Measurements from ENCODE around the gene COL5A1. TPM values are rescaled to one million over a fixed set of nuclear protein-coding genes. Genes with fewer than 3 reads are reported as not detected.

Gene COL5A1
- polyA plus RNA-seq, 3 donors: 70.5 to 77.2 (median 77.0) TPM

DNA sequence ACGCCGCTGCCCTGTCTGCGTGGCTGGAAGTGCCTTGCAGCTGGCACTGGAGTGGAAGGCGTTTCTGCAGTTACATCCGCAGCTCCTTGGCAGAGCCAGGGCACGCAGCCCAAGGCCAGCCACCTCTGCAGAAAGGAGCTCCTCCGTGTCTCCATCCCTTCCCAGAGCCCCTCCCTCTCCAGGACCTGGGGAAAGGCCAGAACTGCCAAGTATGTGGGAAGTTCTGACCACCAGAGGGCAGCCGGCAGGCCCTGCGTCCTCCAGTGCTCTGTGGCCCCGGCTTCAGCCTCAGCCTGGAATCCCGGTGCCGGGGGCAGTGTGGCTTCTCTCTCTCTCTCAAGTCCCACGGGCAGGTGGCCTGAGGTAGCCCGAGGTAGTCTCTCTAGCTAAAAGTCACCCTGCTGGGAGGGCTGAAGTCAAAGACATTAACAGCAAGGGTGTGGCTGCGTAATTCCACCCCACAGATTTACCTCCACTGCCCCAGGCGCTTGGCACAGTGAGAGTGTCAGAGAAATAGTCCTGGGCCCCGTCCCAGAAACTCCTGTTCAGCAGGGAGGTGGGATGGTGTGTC is 137.3 kb downstream of the COL5A1 start:
- no peak for DNase-seq (ENCODE audit: low read depth in 3 of 3, low spot score in 2 of 3)

DNA sequence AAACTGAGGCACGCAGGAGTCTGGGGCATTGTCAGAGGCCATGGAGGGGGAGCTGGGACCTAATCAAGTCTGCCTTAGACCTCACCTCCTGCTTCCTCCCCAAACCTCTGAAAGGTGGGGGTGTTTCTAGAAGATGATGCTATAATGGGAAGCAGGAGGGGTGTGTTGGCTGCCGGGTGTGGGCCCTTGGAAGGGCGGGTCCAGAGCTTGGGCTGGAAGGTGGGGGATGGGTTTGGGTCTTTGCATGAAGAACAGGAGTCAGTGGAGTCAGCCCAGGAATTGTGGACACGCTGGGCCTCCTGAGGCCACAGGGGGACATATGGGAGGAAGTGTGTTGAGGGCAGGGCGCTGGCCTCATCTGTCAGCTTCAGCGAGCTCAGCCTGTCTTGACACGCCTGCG is 138.0 kb downstream of the COL5A1 start:
- no peak for DNase-seq (ENCODE audit: low read depth in 3 of 3, low spot score in 2 of 3)

DNA sequence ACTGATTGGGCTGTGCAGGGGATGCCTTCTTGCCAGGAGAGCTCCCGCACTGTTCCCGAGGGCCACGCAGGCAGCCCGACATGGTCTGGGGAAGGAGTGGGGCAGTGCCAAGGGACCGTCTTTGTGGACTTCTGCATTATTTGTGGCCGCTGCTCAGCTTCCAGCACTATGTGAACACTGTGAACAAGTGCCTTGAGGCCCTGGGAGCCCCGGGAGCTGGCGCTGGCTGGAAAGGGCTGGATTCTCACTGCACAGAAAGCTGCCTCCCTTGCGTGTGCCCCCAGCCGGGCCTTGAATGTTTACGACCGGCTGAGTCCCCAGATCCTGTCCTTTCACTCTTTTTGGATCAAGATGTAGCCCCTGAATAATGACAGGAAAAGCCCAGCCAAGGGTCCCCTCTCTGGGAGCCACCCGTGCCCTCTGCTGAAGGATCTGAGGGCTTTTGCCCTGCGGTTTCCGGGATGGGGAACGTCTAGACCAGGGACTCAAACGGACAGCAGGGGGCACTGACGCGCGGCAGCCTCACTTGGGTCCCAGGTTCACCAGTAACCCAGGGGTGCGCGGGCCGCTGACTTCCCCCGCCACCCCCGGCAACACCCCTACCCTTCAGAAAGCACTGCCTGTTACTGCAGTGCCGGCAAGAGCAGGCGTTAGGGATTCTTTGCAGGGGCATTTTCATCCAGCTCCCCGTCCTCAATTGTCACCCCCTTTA is 140.1 kb downstream of the COL5A1 start:
- DNase-seq (ENCODE audit: low read depth in 3 of 3, low spot score in 2 of 3): no peak

DNA sequence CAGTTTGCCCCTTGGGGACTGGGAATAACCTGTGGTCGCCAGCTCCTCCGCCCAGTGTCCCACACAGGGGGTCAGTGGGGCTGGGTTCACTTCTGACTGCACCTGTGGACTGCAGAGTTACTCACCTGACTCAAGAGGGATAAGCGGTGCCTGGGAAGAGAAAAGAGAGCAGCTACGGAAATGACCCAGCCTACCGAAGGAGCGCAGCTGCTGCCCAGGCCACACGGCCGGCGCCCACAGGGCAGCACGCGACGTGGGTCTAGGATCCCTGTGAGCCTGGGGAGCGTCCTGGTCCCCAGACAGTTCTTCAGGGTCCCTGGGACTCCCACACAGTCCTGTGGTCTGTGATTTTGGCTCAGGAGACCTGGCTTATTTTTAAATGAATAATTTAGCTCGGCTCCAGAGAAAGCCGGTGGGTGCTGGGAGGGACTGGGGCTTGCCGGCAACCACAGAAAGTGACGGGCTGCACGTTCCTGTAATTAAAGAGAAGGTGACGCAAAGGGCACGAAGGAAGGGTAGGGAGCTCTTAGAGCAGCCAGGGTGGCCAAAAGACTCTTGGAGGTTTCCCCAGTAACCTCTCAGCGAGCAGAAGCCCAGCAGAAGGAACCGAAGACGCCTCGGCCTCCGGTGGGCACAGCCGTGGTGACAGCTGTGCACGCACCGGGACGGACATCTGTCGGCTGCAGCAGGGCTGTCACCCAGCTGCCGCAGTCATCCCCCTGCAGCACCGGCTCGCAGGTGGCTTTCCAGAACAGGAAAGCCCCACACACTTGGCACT is 141.5 kb downstream of the COL5A1 start:
- DNase-seq (ENCODE audit: low read depth in 3 of 3, low spot score in 2 of 3): no peak

DNA sequence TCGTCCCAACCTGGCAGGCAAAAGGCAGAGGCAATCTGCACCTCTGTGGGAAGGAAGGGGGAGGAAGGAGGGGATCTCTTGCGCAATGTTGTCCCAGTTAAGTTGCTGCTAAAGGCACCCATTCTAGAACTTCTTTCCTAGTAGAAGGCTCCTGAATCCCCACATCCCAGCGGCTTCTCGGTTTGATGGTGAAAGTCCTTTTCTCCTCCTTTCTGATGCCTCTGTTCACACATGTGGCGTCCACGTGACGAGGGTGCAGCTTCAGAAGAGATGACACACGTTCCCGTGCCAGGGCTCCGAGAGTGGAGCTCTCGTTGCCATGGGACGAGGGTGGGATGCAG is 142.1 kb downstream of the COL5A1 start:
- DNase-seq (ENCODE audit: low read depth in 3 of 3, low spot score in 2 of 3): no peak

DNA sequence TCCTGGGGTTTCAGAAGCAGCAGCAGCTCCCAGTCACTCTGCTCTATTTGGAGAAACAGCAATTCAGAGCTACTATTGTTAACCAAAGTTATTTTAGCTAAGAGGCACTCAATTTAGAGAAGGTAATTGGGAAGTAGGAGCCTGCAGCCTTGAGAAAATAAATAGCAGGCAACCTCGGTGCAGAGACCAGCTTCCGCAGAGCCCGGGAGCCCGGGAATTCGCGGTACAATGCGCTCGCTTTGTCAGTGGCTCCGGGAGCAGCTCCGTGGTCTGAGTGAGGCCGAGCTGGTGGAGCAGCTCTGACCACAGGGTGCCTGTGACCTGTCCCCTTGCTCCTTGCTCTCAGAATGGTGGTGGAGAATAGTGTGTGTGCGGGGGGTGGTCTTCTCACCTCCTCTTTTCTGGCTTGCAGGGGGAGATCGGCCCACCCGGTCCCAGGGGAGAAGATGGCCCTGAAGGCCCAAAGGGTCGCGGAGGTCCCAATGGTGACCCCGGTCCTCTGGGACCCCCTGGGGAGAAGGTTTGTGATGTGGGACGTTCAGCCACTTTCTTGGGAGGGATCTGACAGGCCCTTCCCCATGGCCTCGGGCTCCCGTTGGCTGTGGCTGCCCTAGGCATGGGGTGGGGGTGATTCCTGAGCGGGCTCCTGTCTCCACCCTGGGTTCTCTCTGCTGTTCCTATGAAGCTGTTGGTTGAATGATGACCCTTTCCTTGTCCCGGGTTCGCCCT is 143.1 kb downstream of the COL5A1 start:
- no peak for DNase-seq (ENCODE audit: low read depth in 3 of 3, low spot score in 2 of 3)

DNA sequence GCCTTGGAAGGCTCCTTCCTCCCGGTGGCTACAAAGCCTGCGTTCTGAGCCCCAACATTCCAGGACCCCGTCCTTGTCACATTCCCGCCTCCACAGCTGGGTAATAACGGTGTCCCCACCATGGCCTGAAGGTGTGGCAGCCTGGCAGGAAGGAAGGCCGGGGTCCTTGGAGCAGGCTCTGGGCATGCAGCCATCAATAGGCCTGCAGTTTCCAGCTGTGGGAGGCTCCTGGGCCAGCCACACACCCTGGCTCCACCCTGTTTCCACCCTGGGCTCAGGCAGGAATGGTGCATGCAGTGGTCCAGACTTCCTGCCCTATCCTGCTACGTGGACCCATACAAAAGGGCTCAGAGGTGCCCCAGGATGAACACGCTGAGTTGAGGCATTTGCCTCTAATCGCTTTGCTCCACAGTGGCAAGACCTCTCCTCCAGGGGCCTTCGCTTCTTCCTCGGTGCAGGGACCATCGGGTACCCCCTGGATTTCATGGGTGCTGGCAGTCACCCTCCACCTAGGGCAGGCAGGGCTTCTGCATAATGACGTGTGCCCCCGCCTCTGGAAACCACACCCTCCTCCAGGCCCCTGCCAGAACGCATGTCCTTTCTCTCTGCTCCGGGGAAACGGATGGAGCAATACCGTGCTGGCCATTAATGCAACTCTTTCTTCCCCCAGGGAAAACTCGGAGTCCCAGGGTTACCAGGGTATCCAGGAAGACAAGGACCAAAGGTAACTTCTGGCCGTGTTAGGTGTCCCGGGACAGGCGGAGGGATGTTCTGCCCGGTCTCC is 143.9 kb downstream of the COL5A1 start:
- no peak for DNase-seq (ENCODE audit: low read depth in 3 of 3, low spot score in 2 of 3)

DNA sequence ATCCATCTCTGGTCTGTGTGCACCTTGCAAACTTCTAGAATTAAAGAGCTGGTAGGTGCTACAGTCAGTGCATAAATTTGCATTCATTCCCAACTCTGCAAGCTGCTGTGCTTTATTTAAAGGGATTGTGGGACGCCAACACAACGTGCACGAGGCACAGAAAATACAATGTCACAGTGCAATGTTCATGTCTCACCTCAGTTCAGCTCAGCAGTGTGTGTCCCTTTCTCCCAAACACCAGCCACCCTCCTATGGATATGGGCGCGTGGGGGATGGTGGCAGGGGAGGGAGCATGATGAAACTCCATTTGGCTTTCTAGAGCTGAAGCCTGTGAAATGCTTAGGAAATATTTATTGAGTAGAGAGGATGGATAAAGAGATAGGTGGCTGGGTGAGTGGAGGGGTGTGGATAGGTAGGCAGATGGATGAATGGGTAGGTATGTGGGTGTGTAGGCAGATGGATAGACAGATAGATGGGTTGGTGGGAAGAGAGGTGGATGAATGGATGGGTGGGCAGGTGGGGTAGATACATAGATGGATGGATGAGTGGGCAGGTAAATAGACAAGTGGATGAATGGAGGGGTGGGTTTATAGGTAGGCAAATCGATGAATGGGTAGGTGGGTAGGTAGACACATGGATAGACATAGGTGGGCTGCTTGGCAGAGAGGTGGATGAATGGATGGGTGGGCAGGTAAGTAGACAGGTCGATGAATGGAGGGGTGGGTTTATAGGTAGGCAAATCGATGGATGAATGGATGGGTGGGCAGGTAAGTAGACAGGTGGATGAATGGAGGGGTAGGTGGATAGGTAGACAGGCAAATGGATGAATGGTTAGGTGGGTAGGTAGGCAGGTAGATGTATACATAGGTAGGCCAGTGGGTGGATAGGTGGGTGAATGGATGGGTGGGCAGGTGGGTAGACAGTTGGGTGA is 146.3 kb downstream of the COL5A1 start:
- no peak for DNase-seq (ENCODE audit: low read depth in 3 of 3, low spot score in 2 of 3)

DNA sequence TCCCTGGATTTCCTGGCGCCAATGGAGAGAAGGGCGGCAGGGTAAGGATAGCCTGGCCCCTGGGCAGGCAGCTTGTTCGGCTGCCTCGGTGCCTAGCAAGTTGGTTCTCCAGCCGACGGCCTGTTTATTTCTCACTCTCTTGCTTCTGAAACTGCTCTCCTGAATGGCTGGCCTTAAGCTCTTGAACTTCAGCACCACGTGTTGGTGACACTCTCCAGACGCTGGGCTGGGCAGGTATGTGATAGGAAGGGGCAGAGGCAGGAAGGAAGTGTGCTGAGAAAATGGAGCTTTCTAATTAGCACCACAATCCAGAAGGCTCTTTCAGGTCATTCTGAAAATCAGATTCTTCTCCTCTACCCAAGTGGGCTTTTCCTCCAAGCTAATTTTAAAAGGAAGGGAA is 147.6 kb downstream of the COL5A1 start:
- DNase-seq (ENCODE audit: low read depth in 3 of 3, low spot score in 2 of 3): no peak

DNA sequence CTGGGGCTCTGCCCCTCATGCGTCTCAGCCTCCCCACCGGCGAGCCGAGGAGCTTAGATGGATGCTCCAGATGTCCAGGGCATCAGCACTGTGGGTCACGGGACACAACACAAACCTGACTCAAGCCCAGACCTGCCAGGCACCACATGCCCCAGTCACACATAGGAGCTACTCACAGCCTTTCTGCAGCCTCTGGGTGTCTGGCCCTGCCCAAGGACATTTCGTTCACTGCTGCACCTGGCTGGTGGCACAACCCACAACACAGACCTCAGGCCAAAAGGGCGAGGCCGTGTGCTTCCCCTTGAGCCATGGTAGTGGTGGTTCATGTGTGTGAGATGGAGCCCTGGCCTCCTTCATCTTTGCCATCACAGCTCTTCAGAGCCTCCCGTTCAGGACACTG is 149.4 kb downstream of the COL5A1 start:
- DNase-seq (ENCODE audit: low read depth in 3 of 3, low spot score in 2 of 3): no peak

DNA sequence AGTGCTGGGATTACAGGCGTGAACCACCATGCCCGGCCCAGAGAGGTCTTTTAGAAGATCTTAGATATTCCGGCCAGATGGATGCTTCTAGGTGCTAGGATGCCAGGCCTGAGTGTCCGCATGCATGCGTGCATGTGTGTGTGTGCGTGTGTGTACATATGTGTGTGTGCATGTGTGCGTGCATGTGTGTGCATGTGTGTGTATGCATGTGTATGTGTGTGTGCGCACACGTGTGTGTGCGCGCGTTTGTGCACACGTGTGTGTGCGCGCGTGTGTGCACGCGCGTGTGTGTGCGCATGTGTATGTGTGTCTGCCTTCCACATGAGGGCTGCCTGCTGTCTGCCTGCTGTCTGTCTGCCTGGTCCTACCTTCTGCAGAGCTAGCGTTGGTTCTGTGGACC is 151.0 kb downstream of the COL5A1 start:
- DNase-seq (ENCODE audit: low read depth in 3 of 3, low spot score in 2 of 3): no peak

DNA sequence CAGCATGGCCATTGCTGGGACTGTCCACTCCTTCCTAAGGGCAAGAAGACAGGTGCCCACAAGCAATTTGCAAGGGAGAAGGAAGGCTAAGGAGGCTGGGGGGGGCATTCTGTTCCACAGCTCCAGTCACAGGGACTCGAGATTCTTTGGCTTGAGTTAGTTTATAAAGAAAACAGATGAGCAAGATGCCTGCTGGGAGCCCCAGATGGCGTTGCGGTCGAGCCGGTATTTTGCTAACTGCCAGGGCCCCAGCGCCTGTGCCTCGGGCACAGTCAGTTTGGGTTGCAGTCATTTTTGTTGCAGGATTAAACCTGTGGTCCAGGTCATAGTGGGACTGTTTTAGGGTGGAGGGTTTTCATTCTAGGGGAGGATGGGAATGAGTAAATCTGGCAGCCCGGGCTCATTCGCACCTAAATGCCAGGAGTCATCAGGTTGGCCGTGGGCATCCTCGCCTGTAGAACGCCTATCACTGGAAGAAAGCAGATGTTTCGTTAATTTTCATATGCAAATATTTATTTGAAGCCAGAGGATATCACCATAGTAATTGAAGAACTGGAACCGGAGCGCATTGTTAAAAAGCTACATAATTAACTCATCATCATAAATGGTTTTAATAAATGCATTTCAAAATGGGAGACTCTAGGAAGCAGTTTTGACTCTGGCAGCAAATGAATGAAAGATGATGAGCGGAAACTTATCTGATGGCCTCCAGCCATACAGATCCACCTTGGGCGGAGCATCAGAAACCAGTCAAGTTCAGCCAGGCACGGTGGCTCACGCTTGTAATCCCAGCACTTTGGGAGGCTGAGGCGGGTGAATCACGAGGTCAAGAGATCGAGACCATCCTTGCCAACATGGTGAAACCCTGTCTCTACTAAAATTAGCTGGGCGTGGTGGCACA is 151.9 kb downstream of the COL5A1 start:
- no peak for DNase-seq (ENCODE audit: low read depth in 3 of 3, low spot score in 2 of 3)

DNA sequence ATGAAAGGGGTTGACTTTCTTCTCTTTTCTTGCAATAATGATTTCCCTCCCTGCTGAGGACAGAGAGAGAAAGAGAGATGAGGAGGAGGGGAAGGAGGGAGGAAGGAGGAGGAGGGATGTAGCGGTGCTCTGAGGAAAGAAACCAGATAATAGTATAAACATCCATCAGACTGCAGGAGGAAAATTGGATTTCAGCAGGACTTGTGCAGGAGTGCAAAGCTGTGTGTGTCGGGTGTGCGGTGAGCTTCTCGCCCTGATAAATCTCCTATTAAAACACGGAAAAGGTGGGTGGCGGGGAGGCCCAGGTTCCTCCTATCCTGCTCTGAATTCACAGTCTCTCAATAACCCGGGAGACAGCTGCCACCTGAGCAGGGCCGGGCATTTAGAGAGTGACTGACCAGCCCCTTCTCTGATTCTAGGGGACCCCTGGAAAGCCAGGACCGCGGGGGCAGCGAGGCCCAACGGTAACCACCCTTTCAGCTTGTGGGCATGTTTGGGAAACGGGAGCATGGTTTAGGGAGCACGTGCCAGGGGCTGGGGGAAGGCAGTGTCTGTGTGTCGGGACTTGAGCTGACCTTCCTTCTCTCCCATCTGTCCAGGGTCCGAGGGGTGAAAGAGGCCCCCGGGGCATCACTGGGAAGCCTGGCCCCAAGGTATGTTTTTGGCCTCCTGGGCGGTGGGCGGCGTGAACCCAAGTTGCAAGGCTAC is 153.2 kb downstream of the COL5A1 start:
- DNase-seq (ENCODE audit: low read depth in 3 of 3, low spot score in 2 of 3): no peak

DNA sequence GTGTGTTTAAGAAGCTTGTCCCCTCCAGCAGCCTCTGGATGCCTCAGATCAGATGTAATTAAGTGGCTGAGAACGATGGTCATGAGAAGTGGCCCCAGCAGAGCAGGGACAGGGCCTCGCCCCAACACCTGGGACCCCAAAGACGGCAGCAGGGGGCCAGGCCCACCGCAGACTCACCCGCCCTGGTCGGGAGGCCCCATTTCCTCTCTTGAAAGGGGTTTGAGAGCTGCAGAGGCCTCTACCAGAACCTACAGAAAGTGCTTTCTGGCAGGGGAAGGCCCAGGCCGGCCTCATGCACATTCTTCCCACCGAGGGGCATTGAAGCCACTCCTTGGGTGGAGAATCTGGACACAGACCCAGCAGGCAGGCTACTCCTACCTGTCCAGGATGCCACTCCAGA is 153.8 kb downstream of the COL5A1 start:
- DNase-seq (ENCODE audit: low read depth in 3 of 3, low spot score in 2 of 3): no peak

DNA sequence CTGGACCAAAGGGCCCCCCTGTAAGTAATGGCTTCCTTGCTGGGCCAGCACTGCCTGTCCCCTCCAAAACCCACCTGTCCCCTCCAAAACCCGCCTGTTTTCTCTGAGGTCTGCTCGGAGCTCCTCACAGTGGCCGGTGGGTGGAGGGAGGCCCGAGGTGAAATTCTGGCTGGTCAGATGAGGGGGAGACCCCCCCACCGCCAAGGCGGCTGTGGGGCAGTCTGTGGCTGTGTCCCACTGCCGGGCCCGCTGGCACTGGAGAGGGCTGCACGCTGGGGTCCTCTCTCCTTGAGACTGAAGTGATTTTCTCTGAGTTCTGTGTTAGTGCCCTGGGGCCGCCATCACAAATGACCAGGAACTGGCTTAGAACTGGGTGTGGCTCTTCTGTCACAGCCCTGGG is 155.3 kb downstream of the COL5A1 start:
- no peak for DNase-seq (ENCODE audit: low read depth in 3 of 3, low spot score in 2 of 3)

DNA sequence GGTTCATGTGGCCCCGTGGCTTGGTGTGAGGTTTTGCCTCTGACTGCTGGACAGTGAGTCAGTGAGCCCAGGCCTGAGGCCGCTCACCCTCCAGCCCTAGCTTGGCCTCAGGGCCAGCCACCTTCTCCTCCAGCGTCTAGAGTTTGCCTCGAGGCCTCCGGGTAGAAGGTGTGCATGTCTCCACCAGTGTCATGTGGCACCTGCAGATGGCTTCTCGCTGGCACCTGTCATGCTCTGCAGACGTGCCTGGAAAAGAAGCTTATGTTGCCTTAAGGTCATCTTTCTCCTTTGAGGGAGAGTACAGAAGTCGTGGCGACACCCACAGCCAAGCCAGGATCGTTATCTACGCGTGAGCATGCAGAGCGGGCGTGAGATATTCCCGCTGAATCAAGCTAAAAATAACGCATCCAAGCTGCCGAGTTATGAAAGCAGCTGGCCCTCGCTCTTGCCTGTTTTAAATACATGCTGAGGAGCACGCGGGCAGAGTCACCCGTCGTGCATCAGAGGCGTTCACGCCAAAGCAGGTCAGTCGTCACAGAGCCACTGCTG is 159.3 kb downstream of the COL5A1 start:
- DNase-seq (ENCODE audit: low read depth in 3 of 3, low spot score in 2 of 3): no peak

DNA sequence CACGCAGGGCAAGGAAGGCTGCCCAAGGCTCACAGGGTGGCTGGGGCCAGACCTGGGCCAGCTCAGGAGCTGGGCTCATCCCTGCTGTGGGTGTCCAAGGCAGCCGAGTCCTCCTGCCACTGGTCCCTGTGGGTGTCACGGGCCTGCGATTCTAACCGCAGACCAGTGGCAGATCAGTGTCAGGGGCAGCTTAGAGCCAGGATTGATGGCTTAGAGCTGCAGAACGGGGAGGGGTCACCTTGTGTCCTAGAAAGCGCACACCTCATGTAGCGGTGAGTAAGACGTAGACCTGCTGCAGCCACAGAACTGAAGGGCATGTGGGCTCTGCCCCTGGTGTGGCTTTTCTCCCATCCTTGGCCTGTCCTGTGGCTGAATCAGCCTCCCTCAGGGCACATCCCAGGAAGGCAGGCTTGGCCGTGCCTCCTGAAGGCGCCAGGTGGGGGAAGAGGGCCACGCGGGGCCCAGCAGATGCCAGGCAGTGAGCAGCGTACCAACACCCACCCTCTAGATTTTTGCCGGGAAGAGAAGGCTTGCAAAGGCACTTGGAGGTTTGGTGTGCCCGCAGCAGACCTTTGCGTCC is 160.7 kb downstream of the COL5A1 start:
- DNase-seq (ENCODE audit: low read depth in 3 of 3, low spot score in 2 of 3): no peak

All from right renal cortex interstitium (tissue), 3 donors.